GM18511 (cell line): Measurements from ENCODE around the gene ST3GAL4.
"Not testable (repeated sequence)": the region's sequence is repeated elsewhere in the genome, so short reads cannot be mapped to it uniquely, and the experiment has no call there.

ENCODE experiments used
- ATAC-seq: cut with Tn5 transposase; IDR thresholded peaks from one replicate; pipeline ENCODE4 v1.9.1; 2021; ENCODE audit warnings: mild to moderate bottlenecking, moderate library complexity; ENCODE audit not compliant: unreplicated experiment

The ST3GAL4 gene

DNA sequence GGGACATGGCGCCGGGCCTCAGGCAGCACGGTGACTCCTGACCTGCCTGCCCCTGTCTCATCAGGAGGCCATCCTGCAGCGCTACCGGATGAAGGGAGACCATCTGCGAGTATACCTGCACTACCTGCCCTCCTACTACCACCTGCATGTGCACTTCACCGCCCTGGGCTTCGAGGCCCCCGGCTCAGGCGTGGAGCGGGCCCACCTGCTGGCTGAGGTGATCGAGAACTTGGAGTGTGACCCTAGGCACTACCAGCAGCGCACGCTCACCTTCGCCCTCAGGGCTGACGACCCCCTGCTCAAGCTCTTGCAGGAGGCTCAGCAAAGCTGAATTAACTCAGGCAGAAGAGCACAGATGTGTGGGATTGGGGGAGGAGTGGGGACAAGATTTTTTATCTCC lies 10.2 kb upstream of the ST3GAL4 start:
- ATAC-seq = no peak

DNA sequence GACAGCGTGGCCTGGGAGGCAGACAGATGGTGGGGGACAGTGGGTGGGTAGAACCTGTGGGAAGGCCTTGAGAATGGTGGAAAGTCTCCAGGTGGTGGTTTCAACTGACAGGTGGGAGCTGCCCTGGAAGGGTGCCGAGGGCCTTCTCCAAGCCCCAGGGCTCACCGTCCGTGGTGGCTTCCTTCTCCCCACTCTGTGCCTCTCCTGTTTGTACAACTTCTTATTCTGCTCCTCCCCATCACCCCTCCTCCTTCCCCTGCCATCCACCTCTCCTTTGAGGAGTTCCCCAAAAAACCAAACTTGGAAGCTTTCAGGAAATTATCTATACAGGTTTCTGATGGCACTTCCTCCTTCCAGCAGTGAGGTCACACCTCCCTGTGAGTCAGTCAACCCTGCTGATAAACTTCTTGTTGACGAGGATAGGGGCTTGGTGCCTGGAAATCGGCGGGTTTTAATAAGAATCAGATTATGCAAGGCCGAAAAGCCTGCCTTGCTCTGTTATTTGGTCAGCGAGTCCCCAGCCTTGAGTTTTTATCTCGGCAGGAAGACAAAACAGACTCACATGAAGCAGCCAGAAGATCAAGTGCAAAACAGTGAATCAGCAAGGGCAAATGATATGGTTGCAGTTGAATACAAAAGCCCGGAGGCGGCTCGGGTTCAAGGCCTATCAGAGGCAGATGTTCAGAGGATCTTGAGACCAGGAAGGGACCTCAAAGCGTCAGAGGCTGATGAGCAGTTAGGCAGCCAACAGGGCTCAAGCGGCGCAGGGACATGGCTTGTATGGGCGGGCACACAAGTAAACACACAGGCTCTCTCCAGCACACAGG lies 9.5 kb upstream of the ST3GAL4 start:
- no peak for ATAC-seq

DNA sequence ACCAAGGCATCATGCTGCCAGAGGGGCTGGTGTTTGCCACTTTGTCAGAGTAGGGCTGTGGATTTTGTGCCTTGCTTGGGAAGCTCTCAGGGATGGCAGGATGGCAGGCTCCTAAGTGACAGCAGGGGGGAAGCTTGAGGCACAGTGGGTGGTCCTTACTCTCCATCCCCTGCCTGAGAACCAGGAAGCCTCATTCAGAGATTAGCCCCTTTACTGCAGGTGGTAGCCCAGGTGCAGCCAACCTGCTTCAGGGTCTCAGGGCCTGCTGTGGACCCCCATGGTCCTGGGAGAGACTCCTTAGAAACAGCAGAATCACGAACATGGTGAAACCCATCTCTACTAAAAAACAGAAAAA lies 8.9 kb upstream of the ST3GAL4 start:
- ATAC-seq = no peak

DNA sequence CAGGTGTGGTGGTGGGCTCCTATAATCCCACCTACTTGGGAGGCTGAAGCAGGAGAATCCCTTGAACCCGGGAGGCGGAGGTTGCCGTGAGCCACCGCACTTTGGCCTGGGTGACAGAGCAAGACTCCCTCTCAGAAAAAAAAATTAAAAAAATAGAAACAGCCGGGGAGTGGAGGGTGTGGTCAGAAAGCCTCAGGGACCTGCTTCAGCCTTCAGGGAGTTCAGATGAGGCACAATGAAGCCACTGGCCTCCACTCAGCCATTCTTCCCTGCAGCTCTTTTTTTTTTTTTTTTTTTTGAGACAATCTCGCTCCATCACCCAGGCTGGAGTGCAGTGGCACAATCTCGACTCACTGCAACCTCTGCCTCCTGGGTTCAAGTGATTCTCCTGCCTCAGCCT lies 8.5 kb upstream of the ST3GAL4 start:
- not testable (repeated sequence) for ATAC-seq

DNA sequence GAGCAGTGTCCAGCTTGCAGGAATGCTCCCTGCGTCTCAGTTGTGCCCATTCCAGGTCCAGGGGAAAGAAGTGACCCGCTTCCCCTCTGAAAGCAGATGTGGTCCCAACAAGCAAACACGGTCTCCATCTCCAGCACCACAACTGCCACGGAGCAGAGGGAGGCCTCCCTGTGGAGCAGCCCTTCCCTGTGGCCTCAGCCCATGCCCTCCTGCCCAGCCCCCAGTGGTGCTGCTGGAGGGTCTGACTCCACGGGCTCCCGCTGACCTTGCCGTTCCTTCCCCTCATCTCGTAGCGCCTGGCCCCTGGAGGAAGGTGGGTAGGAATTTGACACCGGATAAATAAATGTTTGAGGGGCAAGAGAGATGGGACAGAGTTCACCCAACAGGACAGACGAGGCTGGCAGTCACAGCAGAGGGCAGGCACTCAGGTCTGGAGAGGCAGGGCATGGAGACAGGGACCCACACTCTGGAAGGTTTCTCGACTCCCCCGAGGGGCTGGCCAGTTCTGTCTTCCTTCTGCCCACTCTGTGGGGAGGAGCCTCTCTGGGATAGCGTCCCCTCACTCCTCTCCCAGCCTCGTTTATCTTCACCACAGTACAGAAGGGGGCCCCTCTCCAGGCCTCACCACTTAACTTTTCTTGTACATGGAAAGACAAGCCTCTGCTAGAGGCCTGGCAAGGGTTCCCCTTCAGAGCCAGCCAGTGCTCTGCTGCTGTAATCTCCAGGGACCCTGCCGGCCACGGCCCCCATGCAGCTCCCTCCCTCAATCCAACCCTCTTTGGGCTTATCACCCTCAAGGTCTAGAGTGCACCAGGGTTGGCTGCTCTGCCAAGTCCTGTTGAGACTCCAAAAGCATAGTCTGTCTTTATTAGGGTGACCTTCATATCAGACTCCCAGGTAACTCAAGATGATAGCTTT lies 7.5 kb upstream of the ST3GAL4 start:
- no peak for ATAC-seq

DNA sequence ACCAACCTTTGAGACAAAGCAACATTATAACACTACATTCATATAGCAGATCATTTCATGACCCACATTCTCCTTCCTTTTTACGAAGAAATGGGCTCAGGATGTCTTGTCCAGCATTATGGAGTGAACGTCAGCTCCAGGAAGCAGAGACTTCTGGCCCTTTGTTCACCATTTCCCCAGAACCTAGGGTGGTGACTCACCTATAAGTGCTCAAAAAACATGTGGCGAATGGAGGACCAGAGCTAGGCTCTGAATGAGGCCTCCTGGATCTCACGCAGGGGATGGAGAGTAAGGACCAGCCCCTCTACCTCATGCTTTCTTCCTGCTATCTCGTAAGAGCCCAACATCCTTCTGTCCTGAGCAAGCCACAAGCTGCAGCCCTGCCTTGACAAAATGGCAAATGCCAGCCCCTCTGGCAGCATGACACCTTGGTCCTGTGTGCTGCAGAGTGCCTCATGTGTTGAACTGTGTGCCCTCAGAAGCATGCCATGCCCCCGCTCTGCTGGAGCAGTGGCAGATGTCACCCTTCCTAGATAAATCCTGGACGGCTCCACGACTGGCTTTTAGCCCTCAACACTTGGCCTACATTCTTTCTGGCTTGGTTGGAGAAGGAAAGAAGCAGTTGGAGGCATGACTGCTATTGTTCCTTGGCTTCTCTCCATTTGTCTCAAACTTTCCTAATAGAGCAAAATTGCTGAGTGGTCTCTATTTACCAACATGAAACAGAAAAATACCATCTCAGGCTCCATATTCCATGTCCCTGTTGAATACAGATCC lies 6.5 kb upstream of the ST3GAL4 start:
- ATAC-seq = no peak

DNA sequence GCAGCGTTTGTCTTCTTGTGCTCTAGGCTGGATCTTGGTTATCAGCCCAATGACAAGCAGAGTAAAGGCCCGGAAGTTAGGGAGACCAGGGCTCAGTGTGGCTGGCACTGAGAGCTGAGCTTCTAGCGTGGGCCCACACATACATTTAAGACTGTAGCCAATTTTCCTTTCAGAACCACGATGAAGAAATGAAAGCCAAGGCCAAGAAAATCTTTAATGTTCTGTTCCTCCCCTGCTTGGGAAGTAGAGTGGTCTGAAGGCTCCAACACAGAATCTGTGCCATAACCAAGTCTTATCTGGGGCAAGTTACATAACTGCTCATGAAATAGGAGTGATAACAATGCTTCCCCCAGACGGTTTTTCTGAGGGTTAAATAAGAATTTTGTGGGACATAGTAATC lies 4.7 kb upstream of the ST3GAL4 start:
- no peak for ATAC-seq

DNA sequence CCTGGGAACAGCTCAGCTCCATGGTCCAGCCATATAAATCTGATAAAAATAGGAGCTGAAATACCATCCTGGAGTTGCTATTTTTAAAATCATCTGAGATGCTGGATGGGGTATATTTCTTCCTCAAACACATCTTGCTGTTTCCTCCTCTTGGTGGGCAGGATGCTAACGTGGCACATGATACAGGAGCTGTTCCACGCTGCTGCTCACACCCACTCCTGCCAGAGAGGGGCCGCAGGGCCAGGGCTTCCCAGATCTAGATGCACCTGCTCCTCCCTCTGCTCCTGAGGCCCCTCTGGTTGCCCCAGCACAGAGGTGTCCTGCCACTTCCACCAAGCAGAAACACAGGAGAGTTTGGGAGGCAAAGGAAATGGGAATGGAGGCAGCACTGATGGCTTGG lies 3.3 kb upstream of the ST3GAL4 start:
- ATAC-seq = no peak

DNA sequence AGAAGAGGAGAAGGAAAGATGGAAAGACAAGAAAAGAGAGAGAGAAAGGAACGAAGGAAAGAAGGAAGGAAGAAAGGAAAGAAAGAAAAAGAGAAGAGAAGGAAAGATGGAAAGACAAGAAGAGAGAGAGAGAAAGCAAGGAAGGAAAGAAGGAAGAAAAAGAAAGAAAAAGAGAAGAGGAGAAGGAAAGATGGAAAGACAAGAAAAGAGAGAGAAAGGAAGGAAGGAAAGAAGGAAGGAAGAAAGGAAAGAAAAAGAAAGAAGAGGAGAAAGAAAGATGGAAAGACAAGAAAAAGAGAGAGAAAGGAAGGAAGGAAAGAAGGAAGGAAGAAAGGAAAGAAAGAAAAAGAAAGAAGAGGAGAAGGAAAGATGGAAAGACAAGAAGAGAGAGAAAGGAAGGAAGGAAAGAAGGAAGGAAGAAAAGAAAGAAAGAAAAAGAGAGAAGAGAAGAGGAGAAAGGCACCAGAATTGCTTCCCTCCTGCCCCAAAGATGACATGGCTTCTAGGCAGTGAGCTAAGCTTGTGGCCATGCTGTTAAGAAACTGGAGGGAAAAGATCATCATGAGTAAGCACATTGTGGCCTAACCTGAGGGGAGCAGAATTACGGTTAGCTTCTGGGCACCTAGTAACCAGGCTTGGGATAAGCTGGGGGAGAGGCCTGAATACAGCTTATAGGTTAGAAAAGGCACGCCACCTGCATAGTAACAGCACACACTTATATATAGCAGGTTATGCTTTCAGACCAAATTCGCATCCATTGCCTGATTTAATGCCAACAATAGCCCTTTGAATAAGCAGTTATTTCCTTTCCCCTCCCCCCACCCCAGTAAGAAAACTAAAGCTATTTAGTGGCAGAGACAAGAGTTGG lies 2.3 kb upstream of the ST3GAL4 start:
- ATAC-seq = no peak

DNA sequence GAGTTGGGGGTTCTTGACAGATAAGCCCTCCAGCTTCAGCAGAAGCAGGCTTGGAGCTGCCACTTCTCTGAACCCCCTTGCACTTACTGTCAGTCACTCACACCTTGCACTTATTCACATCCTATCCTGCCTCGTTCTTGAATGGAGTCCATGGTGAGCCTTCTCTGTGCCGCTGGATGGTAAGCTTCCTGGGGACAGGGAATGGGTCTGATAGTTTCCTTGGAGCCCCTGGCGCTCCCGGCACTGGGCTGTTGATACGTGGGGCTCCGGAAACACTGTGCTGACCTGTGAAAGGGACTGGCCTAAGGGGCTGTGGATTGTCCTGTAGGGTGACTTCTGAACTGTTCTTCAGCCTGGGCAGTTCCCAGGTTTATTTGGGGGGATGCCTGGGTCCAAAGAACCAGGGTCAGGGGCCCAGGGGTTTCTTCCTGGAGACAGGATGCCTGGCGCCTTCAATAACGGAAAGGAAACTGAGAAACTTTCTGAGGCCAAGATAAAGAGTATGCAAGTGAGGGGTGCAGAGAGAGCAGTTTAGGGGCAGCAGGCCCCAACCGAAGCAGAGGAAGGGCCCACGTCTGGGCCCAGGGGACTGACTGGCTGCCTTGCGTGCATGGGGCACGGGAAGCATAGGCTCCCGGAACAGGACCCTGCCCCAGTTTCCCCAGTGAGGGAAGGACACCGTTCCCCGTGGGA lies 709 bp upstream of the ST3GAL4 start:
- peak; percentile 41 for ATAC-seq

DNA sequence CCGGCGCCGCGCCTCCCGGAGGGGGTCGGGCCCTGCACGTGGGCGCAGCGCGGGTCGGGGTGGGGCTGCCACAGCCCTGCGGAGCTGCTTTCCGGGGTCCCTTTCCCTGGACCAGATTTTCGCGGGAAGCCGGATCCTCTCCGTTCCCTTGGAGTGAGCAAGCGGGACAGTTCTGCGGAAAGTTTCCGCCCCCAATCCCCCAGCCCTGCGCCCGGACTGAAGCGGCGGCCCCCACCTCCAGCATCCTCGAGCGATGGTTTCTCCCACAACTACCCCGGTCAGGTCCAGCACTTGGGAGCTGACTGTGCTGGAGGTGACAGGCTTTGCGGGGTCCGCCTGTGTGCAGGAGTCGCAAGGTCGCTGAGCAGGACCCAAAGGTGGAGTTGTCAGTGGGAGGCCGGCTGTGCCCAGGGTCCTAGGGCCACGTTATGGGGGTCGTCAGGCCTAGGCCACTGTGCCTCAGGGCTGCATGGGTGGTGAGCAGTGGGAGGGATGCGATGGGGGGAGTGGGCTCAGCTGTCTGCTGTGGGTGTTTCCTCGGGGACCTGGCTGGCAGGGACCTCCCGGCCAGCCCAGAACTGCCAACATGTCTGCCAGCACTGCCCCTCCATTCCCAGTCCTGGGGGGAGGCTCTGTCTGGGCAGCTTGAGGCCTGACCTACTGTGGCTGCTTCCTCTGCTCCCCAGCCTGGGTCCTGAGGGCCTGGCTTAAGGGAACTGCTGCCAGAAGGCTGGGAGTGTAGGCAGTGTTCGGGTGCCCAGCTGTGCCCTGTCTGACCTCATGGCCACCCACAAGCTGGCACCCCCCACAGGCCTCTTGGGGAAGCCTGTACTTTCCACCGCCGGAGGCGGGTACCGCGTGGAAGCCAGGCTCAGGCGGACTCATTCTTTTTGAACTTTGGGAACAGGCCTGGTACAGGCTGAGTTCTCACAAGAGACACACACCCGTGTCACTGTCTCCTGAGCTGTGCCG lies 726 bp downstream of the ST3GAL4 start:
- peak; percentile 26 for ATAC-seq

DNA sequence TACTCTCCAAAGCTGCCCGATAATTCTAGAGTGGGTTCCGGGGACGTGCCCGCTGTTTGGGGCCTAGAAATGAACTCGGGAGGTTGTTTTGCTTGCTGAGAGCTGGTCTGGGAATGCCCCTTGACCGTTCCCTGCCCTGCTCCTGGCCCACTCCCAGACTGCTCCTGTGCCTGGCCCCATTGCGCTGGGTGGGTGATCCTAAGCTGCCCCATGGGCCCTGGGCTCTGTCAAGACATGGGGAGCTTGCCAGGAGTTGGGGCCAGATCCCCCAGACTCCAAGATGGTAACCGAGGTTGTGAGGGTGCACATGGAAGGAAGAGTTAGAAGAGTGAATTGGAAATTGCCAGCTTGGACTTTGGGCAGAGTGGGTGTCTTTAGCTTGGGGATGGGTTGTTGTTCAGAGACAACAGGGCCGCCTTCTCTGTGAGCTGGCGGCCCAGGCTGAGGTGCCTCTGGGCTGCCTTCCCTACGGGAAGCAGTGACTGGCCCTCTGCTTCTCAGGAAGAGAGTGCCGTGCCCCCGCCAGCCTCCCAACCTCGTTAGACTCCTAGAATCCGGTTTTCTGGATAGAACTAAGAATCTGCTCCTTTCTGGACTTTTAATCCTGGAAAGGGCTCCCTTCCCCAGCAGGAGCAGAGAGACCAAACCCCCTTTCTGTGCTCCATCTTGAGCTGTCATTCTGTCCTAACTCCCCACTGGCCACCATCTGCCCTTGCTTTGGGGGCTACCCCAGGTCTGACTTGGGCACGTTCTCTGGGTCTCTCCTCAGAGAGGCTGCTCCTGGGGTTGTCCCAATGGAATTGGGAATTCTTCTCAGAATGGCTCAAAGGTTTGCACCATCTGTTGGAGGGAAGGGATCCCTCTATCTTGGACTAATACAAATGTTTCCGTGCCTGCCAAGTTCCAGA lies 1.8 kb downstream of the ST3GAL4 start:
- no peak for ATAC-seq

DNA sequence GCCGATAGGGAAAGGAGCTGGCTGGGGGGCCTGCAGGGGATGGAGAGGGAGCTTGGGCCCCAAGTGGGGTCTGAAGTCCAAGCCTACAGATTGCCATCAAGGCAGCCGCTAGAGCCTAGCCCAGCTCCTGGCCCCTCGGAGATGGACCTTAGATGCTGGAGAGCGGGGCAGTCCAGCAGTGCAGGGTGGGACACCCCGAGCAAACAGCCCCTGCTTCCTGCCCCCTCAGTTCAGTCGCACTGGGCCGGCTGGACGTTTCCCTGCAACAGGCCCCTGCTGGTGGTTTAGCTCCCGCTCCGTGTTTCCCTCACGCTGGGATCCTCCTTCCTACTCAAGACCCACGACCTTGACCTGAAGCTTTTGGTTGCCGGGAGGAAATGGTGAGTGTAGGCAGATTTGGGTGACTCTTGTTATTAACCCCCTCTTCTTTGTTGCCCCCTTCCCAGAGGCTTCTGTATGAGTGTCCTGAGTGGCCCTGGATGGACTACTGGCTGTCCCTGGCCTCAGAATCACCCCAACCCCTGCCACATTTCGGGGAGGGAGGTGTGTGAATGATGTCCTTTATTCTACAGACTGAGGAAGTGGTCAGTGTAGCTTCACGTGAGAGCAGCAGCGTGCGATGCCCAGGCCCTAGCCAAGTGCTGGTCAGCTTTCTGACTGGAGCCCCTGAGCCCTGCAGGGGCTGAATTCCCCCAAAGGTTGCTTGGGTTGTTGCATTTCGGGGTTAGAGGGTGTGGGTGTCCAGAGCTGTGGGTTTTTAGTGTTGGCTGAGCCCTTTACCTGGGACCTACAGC lies 2.7 kb downstream of the ST3GAL4 start:
- no peak for ATAC-seq

DNA sequence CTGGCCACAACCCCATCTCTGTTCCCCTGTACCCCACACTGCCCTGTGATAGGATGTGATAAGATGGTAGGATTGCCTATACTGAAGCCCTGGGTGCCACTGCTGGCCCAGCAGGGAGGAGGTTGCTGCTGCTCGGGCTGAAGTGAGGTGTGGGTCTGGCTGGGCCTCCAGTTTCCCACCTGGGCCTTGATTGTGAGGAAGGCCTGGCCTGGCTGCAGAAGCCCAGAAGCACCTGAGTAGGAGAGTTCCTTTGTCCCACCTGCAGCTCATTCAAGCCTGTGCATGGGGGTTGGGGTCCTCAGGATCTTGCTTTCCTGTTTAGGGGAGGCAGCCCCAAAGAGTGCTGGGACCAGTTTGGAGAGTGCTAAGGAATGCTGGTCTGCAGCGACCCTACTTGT lies 3.3 kb downstream of the ST3GAL4 start:
- ATAC-seq = no peak

DNA sequence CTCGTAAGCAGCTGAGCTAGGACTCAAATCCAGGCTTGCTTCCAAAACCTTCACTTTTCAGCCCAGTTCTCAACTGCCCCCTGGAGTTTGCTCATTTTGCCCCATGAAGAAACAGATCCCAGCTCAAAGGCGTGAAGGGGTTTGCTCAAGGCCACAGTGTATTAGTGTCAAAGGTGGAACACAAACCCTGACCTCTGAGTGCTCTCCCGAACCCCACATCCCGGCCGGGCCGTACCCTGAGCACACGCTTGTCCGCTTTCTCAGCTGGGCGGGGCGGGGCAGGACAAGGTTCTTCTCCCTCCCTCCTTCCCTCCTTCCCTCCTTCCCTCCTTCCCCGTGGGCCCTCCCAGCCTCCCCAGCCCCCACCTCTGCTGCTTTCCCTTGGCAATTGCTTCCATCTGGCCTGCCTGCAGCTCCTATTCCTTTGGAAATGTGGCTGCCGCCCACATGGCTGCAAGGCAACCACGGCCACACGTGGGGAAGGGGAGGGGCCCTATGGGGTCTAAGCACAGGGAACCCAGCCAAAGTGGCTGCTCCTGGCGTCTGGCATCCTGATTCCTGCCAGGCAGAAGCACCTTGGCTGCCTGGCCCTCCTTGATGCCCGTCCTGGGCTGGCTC lies 4.1 kb downstream of the ST3GAL4 start:
- no peak for ATAC-seq

DNA sequence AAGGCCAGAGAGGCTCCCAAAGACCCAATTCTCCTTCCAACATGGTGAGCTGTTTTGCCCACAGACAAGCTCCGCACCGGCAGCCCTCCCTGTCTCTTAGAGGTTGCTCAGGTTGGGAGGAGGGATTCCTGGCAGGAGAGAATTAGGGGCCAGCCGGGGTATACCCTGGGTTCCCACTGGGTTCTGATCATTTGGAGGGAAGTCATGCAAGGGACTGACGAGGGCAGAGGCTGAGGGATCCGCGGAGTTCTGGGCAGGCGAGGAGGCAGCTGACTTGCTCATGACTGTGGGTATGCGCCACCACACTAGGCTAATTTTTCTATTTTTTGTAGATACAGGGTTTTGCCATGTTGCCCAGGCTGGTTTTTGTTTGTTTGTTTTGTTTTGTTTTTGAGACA lies 4.6 kb downstream of the ST3GAL4 start:
- ATAC-seq = no peak
